ENCODE data around the gene RNF150. TPM values are rescaled to one million over a fixed set of nuclear protein-coding genes. Genes with fewer than 3 reads are reported as not detected.

RNF150 gene
- total RNA-seq, 1 donor from 2014 or later = 5.8 TPM

GRCh38 chr4:141117935-141118334 lies 15.3 kb downstream of the RNF150 start:
- no peak for TF ChIP-seq CTCF (IDR thresholded peaks at IDR 0.05; ENCODE audit: unreplicated experiment)
- Mint-ChIP-seq H3K36me3 (ENCODE audit: low read depth, unreplicated experiment) (no peaks in the 10 kb centered on the region), H3K27me3 (ENCODE audit: unreplicated experiment) (no peaks in the 10 kb centered on the region), H3K4me3 (ENCODE audit: unreplicated experiment) (no peak overlapping the region), H3K4me1 (ENCODE audit: unreplicated experiment) (no peaks in the 10 kb centered on the region), H3K9me3 (ENCODE audit: unreplicated experiment) (no peaks in the 10 kb centered on the region), H3K27ac (ENCODE audit: unreplicated experiment) (no peak overlapping the region)
- no peak for DNase-seq (ENCODE audit: low spot score)

- no peak overlapping the region for H3K4me3 Mint-ChIP-seq (ENCODE audit: unreplicated experiment)
- H3K27ac Mint-ChIP-seq (ENCODE audit: unreplicated experiment) = no peak overlapping the region
- no peak for TF ChIP-seq CTCF (IDR thresholded peaks at IDR 0.05; ENCODE audit: unreplicated experiment)
Measured at GRCh38 chr4:141109983-141110382, 23.3 kb downstream of the RNF150 start.

GRCh38 chr4:141107927-141108326 lies 25.3 kb downstream of the RNF150 start:
- no peaks in the 10 kb centered on the region for H3K9me3 Mint-ChIP-seq (ENCODE audit: unreplicated experiment)
- no peak for TF ChIP-seq CTCF (IDR thresholded peaks at IDR 0.05; ENCODE audit: unreplicated experiment)

More at GRCh38 chr4:141109983-141110382, 23.3 kb downstream of the RNF150 start:
- Mint-ChIP-seq H3K36me3 (ENCODE audit: low read depth, unreplicated experiment) (no peaks in the 10 kb centered on the region), H3K9me3 (ENCODE audit: unreplicated experiment) (no peaks in the 10 kb centered on the region), H3K27me3 (ENCODE audit: unreplicated experiment) (no peaks in the 10 kb centered on the region), H3K4me1 (ENCODE audit: unreplicated experiment) (no peaks in the 10 kb centered on the region)
- DNase-seq (ENCODE audit: low spot score) = no peak

GRCh38 chr4:141102367-141102766 lies 30.9 kb downstream of the RNF150 start:
- no peaks in the 10 kb centered on the region for H3K4me1 Mint-ChIP-seq (ENCODE audit: unreplicated experiment)
- no peak for DNase-seq (ENCODE audit: low spot score)
- no peak overlapping the region for H3K4me3 Mint-ChIP-seq (ENCODE audit: unreplicated experiment)
- H3K27ac Mint-ChIP-seq (ENCODE audit: unreplicated experiment) = no peak overlapping the region
- H3K36me3 Mint-ChIP-seq (ENCODE audit: low read depth, unreplicated experiment) = no peaks in the 10 kb centered on the region
- no peaks in the 10 kb centered on the region for H3K9me3 Mint-ChIP-seq (ENCODE audit: unreplicated experiment)
- TF ChIP-seq CTCF (IDR thresholded peaks at IDR 0.05; ENCODE audit: unreplicated experiment) = no peak
- no peaks in the 10 kb centered on the region for H3K27me3 Mint-ChIP-seq (ENCODE audit: unreplicated experiment)

More at GRCh38 chr4:141107927-141108326, 25.3 kb downstream of the RNF150 start:
- no peaks in the 10 kb centered on the region for H3K27me3 Mint-ChIP-seq (ENCODE audit: unreplicated experiment)
- no peaks in the 10 kb centered on the region for H3K36me3 Mint-ChIP-seq (ENCODE audit: low read depth, unreplicated experiment)
- DNase-seq (ENCODE audit: low spot score) = no peak
- no peaks in the 10 kb centered on the region for H3K4me1 Mint-ChIP-seq (ENCODE audit: unreplicated experiment)
- no peak overlapping the region for H3K4me3 Mint-ChIP-seq (ENCODE audit: unreplicated experiment)
- H3K27ac Mint-ChIP-seq (ENCODE audit: unreplicated experiment) = no peak overlapping the region

GRCh38 chr4:141101511-141101910 lies 31.8 kb downstream of the RNF150 start:
- Mint-ChIP-seq H3K4me3 (ENCODE audit: unreplicated experiment) (no peak overlapping the region), H3K27me3 (ENCODE audit: unreplicated experiment) (no peaks in the 10 kb centered on the region), H3K36me3 (ENCODE audit: low read depth, unreplicated experiment) (no peaks in the 10 kb centered on the region), H3K27ac (ENCODE audit: unreplicated experiment) (no peak overlapping the region), H3K9me3 (ENCODE audit: unreplicated experiment) (no peaks in the 10 kb centered on the region), H3K4me1 (ENCODE audit: unreplicated experiment) (no peaks in the 10 kb centered on the region)
- no peak for DNase-seq (ENCODE audit: low spot score)
- no peak for TF ChIP-seq CTCF (IDR thresholded peaks at IDR 0.05; ENCODE audit: unreplicated experiment)
